HG02885 (cell line): ENCODE results near the gene CSRP2.
A peak's percentile ranks its signal among the peaks of the same experiment; 100 is the strongest.

ENCODE experiments used
- ATAC-seq: cut with Tn5 transposase; IDR thresholded peaks from one replicate; pipeline ENCODE4 v1.9.1; 2021; ENCODE audit warnings: mild to moderate bottlenecking; ENCODE audit not compliant: unreplicated experiment, poor library complexity

CSRP2 gene

GRCh38 chr12:76895796-76896195, 17.0 kb upstream of the CSRP2 start:
- no peak for ATAC-seq

GRCh38 chr12:76891609-76892008, 12.8 kb upstream of the CSRP2 start:
- no peak for ATAC-seq

GRCh38 chr12:76890151-76891143, 11.6 kb upstream of the CSRP2 start:
- ATAC-seq = no peak

- no peak for ATAC-seq
Observed at GRCh38 chr12:76888775-76889174, 10.0 kb upstream of the CSRP2 start.

- ATAC-seq = no peak
Observed at GRCh38 chr12:76883811-76884210, 5.0 kb upstream of the CSRP2 start.

GRCh38 chr12:76883151-76883550, 4.3 kb upstream of the CSRP2 start:
- no peak for ATAC-seq

GRCh38 chr12:76882367-76882766, 3.5 kb upstream of the CSRP2 start:
- no peak for ATAC-seq

- no peak for ATAC-seq
Observed at GRCh38 chr12:76881142-76881541, 2.3 kb upstream of the CSRP2 start.

- no peak for ATAC-seq
Observed at GRCh38 chr12:76880519-76881023, 1.8 kb upstream of the CSRP2 start.

- no peak for ATAC-seq
Observed at GRCh38 chr12:76879710-76880518, 1.1 kb upstream of the CSRP2 start.

- ATAC-seq = peak; percentile 22
Observed at GRCh38 chr12:76878099-76878898, 520 bp downstream of the CSRP2 start.

GRCh38 chr12:76876696-76877229, 2.1 kb downstream of the CSRP2 start:
- ATAC-seq = no peak

- no peak for ATAC-seq
Observed at GRCh38 chr12:76874491-76875190, 4.2 kb downstream of the CSRP2 start.

GRCh38 chr12:76874027-76874426, 4.8 kb downstream of the CSRP2 start:
- no peak for ATAC-seq

- ATAC-seq = no peak
Observed at GRCh38 chr12:76872415-76872814, 6.4 kb downstream of the CSRP2 start.

GRCh38 chr12:76871742-76872141, 7.1 kb downstream of the CSRP2 start:
- no peak for ATAC-seq

- no peak for ATAC-seq
Observed at GRCh38 chr12:76871082-76871481, 7.7 kb downstream of the CSRP2 start.

GRCh38 chr12:76866726-76867125, 12.1 kb downstream of the CSRP2 start:
- ATAC-seq = no peak

- ATAC-seq = no peak
Observed at GRCh38 chr12:76866151-76866567, 12.7 kb downstream of the CSRP2 start.
